ENCODE results near the gene MASP1. TPM values are rescaled to one million over a fixed set of nuclear protein-coding genes. Genes with fewer than 3 reads are reported as not detected.

MASP1 gene
- total RNA-seq, 1 experiment from 2014 or later = not detected

DNA sequence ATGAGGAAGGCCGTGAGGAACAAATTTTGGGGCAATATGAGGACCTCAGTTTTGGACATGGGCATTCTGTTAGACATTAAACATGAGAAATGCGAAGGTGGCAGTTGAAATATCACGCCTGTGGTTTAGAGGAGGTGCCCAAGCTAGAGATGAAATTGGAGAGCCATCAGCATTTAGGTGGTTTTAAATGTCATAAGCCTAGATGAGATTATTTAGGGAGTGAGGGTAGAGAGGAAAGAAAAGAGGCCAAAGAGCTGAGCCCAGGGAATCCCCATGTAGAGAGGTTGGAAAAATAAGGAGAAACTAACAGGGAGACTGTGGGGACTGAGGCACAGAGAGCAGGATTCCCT is 79.4 kb downstream of the MASP1 start:
- Histone ChIP-seq H3K36me3 (ENCODE audit: control insufficient read depth in 1 of 2, insufficient read depth in 2 of 2, low read length in 2 of 2) (no peaks in the 10 kb centered on the region), H4K20me1 (ENCODE audit: insufficient read depth) (no peaks in the 10 kb centered on the region), H3K27me3 (ENCODE audit: insufficient read depth, low read length) (no peaks in the 10 kb centered on the region), H3K4me1 (ENCODE audit: control insufficient read depth in 1 of 2, insufficient read depth in 2 of 2, low read length in 2 of 2) (peaks cover 0 to 5% of the 10 kb centered on the region in 2 experiments; a peak in 1 of 4 replicates), H2AFZ (ENCODE audit: low read depth, low read length, poor library complexity, severe bottlenecking) (no peak overlapping the region), H3K9me2 (ENCODE audit: insufficient read depth) (no peaks in the 10 kb centered on the region), H3K9me3 (ENCODE audit: control insufficient read depth in 1 of 2, insufficient read depth in 1 of 2, low read depth in 1 of 2, low read length in 2 of 2) (no peaks in the 10 kb centered on the region), H3K27ac (ENCODE audit: low read depth, low read length) (no peak overlapping the region), H3K4me2 (ENCODE audit: low read length) (no peak overlapping the region), H3K4me3 (replicated peaks in 1 of 2; ENCODE audit: low read depth in 1 of 2, low read length in 2 of 2) (no peak overlapping the region), H3K79me2 (ENCODE audit: insufficient read depth, low read length) (no peaks in the 10 kb centered on the region), H3K9ac (ENCODE audit: low read length) (no peak overlapping the region)
- ATAC-seq (no peak), DNase-seq (ENCODE audit: low read depth, low spot score) (no peak)
- TF ChIP-seq SRF (IDR thresholded peaks at IDR 0.05; ENCODE audit: low read depth) (no peak), EGR1 (IDR thresholded peaks at IDR 0.05; ENCODE audit: low read depth) (no peak), FOSL1 (IDR thresholded peaks at IDR 0.05; ENCODE audit: low read depth) (no peak), SP1 (IDR thresholded peaks at IDR 0.05; ENCODE audit: low read depth) (no peak), RAD21 (IDR thresholded peaks at IDR 0.05; ENCODE audit: low read depth) (no peak), POLR2A (IDR thresholded peaks at IDR 0.05; ENCODE audit: borderline replicate concordance, extremely low read depth, insufficient read depth, insufficient read length) (no peak), SIN3A (IDR thresholded peaks at IDR 0.05; ENCODE audit: low read depth) (no peak), ELF1 (IDR thresholded peaks at IDR 0.05; ENCODE audit: borderline replicate concordance, low read depth) (no peak), CEBPB (IDR thresholded peaks at IDR 0.05; ENCODE audit: low read depth) (no peak), POLR2AphosphoS5 (IDR thresholded peaks at IDR 0.05; ENCODE audit: low read depth, low read length) (no peak), EZH2 (IDR thresholded peaks at IDR 0.05) (no peak)
- TF ChIP-seq, protein P1, sequence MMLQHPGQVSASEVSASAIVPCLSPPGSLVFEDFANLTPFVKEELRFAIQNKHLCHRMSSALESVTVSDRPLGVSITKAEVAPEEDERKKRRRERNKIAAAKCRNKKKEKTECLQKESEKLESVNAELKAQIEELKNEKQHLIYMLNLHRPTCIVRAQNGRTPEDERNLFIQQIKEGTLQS (IDR thresholded peaks at IDR 0.05) = no peak
- TF ChIP-seq, protein P2, sequence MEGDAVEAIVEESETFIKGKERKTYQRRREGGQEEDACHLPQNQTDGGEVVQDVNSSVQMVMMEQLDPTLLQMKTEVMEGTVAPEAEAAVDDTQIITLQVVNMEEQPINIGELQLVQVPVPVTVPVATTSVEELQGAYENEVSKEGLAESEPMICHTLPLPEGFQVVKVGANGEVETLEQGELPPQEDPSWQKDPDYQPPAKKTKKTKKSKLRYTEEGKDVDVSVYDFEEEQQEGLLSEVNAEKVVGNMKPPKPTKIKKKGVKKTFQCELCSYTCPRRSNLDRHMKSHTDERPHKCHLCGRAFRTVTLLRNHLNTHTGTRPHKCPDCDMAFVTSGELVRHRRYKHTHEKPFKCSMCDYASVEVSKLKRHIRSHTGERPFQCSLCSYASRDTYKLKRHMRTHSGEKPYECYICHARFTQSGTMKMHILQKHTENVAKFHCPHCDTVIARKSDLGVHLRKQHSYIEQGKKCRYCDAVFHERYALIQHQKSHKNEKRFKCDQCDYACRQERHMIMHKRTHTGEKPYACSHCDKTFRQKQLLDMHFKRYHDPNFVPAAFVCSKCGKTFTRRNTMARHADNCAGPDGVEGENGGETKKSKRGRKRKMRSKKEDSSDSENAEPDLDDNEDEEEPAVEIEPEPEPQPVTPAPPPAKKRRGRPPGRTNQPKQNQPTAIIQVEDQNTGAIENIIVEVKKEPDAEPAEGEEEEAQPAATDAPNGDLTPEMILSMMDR (IDR thresholded peaks at IDR 0.05 in 2 of 3, conservative IDR thresholded peaks at IDR 0.05 in 1 of 3; ENCODE audit: borderline replicate concordance in 1 of 3, insufficient read depth in 1 of 3, low read depth in 2 of 3, low read length in 2 of 3) = no peak
- CTCF ChIA-PET = no interaction called here
- RAD21 ChIA-PET (ENCODE audit: low non-redundant PET in 1 of 2, low total read pairs in 2 of 2, uncharacterized antibody in 2 of 2, unreplicated experiment in 2 of 2) = no interaction called here
- POLR2A ChIA-PET = no interaction called here
- intact Hi-C loops (cut with micrococcal nuclease) = no loop called here
- BruUV-seq (replicated peaks) = no TSS peak
